ENCODE measurements around the gene TPX2. TPM values are rescaled to one million over a fixed set of nuclear protein-coding genes. Genes with fewer than 3 reads are reported as not detected.

The TPX2 gene
- polyA plus RNA-seq, 1 donor from 2014 or later = 2.1 TPM

DNA sequence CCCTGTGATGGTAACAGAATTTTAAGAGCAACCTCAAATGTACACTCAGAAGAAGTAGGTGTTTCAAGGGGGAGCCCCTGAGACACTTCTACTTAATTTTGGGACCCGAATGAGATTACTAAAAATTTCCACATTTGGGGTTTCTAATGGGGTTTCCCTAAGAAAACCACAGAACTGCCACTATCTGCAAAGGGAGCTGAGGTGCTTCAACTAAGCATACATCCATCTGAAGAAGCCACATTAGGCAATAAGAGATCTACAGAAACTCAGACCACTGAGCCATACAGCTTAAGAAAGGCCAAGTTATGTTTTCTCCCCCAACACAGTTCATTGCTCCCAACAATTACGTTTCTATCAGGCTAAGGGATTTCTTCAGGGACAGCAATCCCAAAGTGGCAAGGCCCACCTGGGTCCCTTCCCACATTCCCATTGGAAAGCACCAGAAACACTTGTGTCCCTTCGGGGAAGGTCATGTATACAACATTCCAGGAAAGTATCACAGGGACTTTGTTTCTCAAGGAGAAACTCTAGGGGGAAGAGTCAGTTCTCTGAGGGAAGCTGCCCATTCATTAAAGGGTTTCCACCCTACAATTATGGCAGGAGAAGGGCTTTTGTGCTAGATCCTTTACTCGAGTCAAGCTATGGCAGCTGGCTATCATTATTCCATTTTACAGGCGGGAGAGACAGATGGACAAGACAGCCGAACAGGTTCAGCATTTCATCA lies 21.4 kb upstream of the TPX2 start:
- H3K9me3 ChIP-seq (ENCODE audit: low read length) = no peaks in the 10 kb centered on the region
- no peaks in the 10 kb centered on the region for H3F3A ChIP-seq (ENCODE audit: insufficient read depth, low read length, poor library complexity, severe bottlenecking)
- H3K79me2 ChIP-seq (replicated peaks; ENCODE audit: insufficient read depth, low read length) = peaks cover 73% of the 10 kb centered on the region
- peaks cover 3% of the 10 kb centered on the region for H4K20me1 ChIP-seq (ENCODE audit: insufficient read depth)
- H3K4me2 ChIP-seq (ENCODE audit: low read length) = peak overlapping the region; percentile 18
- peak overlapping the region; percentile 73 for H3K4me3 ChIP-seq (ENCODE audit: low read length)
- TF ChIP-seq EZH2 (IDR thresholded peaks at IDR 0.05; ENCODE audit: borderline replicate concordance, insufficient read depth, low read length, poor library complexity, severe bottlenecking) = no peak
- TF ChIP-seq RAD21 (conservative IDR thresholded peaks at IDR 0.05) = no peak
- TF ChIP-seq TAF1 (IDR thresholded peaks at IDR 0.05; ENCODE audit: low read depth) = no peak
- TF ChIP-seq EP300 (conservative IDR thresholded peaks at IDR 0.05; ENCODE audit: poor library complexity, severe bottlenecking) = no peak
- TF ChIP-seq, protein P1, sequence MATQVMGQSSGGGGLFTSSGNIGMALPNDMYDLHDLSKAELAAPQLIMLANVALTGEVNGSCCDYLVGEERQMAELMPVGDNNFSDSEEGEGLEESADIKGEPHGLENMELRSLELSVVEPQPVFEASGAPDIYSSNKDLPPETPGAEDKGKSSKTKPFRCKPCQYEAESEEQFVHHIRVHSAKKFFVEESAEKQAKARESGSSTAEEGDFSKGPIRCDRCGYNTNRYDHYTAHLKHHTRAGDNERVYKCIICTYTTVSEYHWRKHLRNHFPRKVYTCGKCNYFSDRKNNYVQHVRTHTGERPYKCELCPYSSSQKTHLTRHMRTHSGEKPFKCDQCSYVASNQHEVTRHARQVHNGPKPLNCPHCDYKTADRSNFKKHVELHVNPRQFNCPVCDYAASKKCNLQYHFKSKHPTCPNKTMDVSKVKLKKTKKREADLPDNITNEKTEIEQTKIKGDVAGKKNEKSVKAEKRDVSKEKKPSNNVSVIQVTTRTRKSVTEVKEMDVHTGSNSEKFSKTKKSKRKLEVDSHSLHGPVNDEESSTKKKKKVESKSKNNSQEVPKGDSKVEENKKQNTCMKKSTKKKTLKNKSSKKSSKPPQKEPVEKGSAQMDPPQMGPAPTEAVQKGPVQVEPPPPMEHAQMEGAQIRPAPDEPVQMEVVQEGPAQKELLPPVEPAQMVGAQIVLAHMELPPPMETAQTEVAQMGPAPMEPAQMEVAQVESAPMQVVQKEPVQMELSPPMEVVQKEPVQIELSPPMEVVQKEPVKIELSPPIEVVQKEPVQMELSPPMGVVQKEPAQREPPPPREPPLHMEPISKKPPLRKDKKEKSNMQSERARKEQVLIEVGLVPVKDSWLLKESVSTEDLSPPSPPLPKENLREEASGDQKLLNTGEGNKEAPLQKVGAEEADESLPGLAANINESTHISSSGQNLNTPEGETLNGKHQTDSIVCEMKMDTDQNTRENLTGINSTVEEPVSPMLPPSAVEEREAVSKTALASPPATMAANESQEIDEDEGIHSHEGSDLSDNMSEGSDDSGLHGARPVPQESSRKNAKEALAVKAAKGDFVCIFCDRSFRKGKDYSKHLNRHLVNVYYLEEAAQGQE (IDR thresholded peaks at IDR 0.05; ENCODE audit: borderline replicate concordance) = no peak
- no peaks in the 10 kb centered on the region for H3K9me2 ChIP-seq (ENCODE audit: insufficient read depth, low read length)
- no peaks in the 10 kb centered on the region for H3K27me3 ChIP-seq (ENCODE audit: insufficient read depth, low read depth, low read length)
- no peak overlapping the region for H3K9ac ChIP-seq (ENCODE audit: low read length)
- H3K27ac ChIP-seq (ENCODE audit: low read length) = no peak overlapping the region
- H3K36me3 ChIP-seq (ENCODE audit: insufficient read depth, low read length) = peaks cover 2% of the 10 kb centered on the region
- H2AFZ ChIP-seq (ENCODE audit: low read depth, low read length) = no peak overlapping the region

DNA sequence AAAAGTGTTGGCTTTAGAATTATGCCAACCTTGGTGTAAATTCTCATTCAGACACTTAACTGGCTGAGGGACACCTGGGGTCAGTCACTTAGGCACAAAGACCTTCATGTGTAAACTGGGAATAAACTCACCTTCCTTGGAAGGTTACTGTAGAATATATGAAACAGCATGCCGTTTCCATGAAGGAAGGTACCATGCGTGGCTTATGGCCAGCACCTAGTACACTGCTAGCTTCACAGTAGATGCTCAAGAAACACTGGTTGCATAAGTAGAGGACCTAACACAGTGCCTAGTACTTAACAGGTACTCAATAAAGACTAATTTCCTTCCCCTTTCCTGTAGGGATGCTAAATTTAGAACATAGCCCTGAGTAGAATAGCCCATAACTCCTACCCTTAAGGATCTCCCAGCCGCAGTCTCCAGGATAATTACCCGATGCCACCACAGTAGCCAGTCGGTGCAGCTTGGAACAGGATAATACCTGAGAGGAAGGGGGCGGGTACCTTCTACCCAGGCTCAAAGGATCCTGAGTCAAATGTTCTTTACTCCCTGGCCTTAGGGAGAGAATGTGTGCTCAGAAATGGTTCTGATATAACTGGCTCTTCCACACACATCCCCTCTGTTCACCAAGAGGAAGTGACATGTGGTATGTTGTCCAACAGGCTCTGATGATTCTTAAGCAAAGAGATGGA lies 20.0 kb upstream of the TPX2 start:
- Histone ChIP-seq H3K27me3 (ENCODE audit: insufficient read depth, low read depth, low read length) (no peaks in the 10 kb centered on the region), H3K36me3 (ENCODE audit: insufficient read depth, low read length) (no peaks in the 10 kb centered on the region), H3K27ac (ENCODE audit: low read length) (no peak overlapping the region), H2AFZ (ENCODE audit: low read depth, low read length) (no peak overlapping the region), H3K79me2 (replicated peaks; ENCODE audit: insufficient read depth, low read length) (peaks cover 64% of the 10 kb centered on the region), H3K4me3 (ENCODE audit: low read length) (peak overlapping the region; percentile 73), H4K20me1 (ENCODE audit: insufficient read depth) (peaks cover 3% of the 10 kb centered on the region), H3K9me3 (ENCODE audit: low read length) (no peaks in the 10 kb centered on the region), H3K9me2 (ENCODE audit: insufficient read depth, low read length) (no peaks in the 10 kb centered on the region), H3K4me2 (ENCODE audit: low read length) (peak overlapping the region; percentile 99), H3K9ac (ENCODE audit: low read length) (no peak overlapping the region), H3F3A (ENCODE audit: insufficient read depth, low read length, poor library complexity, severe bottlenecking) (no peaks in the 10 kb centered on the region)
- no peak for TF ChIP-seq MXI1 (conservative IDR thresholded peaks at IDR 0.05; ENCODE audit: poor library complexity, severe bottlenecking)
- TF ChIP-seq, protein P2, sequence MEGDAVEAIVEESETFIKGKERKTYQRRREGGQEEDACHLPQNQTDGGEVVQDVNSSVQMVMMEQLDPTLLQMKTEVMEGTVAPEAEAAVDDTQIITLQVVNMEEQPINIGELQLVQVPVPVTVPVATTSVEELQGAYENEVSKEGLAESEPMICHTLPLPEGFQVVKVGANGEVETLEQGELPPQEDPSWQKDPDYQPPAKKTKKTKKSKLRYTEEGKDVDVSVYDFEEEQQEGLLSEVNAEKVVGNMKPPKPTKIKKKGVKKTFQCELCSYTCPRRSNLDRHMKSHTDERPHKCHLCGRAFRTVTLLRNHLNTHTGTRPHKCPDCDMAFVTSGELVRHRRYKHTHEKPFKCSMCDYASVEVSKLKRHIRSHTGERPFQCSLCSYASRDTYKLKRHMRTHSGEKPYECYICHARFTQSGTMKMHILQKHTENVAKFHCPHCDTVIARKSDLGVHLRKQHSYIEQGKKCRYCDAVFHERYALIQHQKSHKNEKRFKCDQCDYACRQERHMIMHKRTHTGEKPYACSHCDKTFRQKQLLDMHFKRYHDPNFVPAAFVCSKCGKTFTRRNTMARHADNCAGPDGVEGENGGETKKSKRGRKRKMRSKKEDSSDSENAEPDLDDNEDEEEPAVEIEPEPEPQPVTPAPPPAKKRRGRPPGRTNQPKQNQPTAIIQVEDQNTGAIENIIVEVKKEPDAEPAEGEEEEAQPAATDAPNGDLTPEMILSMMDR (IDR thresholded peaks at IDR 0.05; ENCODE audit: poor library complexity, severe bottlenecking) = no peak
